Osteoblast (primary cell): ENCODE measurements around the gene SLC39A11. TPM values are rescaled to one million over a fixed set of nuclear protein-coding genes. Genes with fewer than 3 reads are reported as not detected.

Source experiments
- DNase-seq: peaks from one replicate; pipeline ENCODE4 v3.0.0; 2011; ENCODE audit warnings: low spot score, mixed read lengths; ENCODE audit not compliant: insufficient read length; ENCODE audit errors: missing footprints
- H2AFZ ChIP-seq: 2 replicates; pipeline ENCODE4 v1.6.0; 2011; ENCODE audit warnings: mild to moderate bottlenecking, low read length
- H3K27ac ChIP-seq: 2 replicates; pipeline ENCODE4 v1.5.1; 2011; ENCODE audit warnings: mild to moderate bottlenecking, low read depth, low read length, moderate library complexity
- H3K27me3 ChIP-seq: 2 replicates; pipeline ENCODE4 v1.6.0; 2012; ENCODE audit warnings: mild to moderate bottlenecking, control low read depth, inconsistent platforms, low read length, moderate library complexity; ENCODE audit not compliant: insufficient read depth
- H3K36me3 ChIP-seq: 2 replicates; pipeline ENCODE4 v1.5.1; 2011; ENCODE audit warnings: mild to moderate bottlenecking, low read length, control low read depth, moderate library complexity; ENCODE audit not compliant: insufficient read depth
- H3K4me1 ChIP-seq: 2 replicates; pipeline ENCODE4 v1.5.1; 2011; ENCODE audit warnings: mild to moderate bottlenecking, low read length, control low read depth, moderate library complexity; ENCODE audit not compliant: insufficient read depth
- H3K4me2 ChIP-seq: 2 replicates; pipeline ENCODE4 v1.6.0; 2011; ENCODE audit warnings: mild to moderate bottlenecking, low read length; ENCODE audit not compliant: insufficient read depth
- H3K4me3 ChIP-seq: fragments of 200-600 bp; sonication (generic); 3 replicates; pipeline ENCODE4 v1.5.1; 2012; ENCODE audit warnings: mild to moderate bottlenecking, low read length, inconsistent platforms; ENCODE audit not compliant: insufficient read depth
- H3K79me2 ChIP-seq: 2 replicates; pipeline ENCODE4 v1.6.0; 2012; ENCODE audit warnings: mild to moderate bottlenecking, low read length, control low read depth, inconsistent platforms; ENCODE audit not compliant: insufficient read depth
- H3K9me3 ChIP-seq: 2 replicates; pipeline ENCODE4 v1.5.1; 2011; ENCODE audit warnings: low read depth, low read length, control low read depth
- H4K20me1 ChIP-seq: 2 replicates; pipeline ENCODE4 v1.6.0; 2012; ENCODE audit warnings: mild to moderate bottlenecking, low read length, control low read depth; ENCODE audit not compliant: insufficient read depth
- total RNA-seq: library from RNA; depleted of rRNA; stranded (reverse); fragments of >200 nt; gene quantifications from 2 replicates; pipeline ENCODE4 v1.2.3, GENCODE V29; 2012
- TF ChIP-seq, protein P1 (sequence below): IDR thresholded peaks from 2 replicates; pipeline ENCODE4 v1.5.1; 2011; ENCODE audit warnings: mild to moderate bottlenecking, low read depth, low read length, moderate library complexity; ENCODE audit errors: extremely low read depth

The SLC39A11 gene
- total RNA-seq, 1 donor = 27.1 TPM

DNA sequence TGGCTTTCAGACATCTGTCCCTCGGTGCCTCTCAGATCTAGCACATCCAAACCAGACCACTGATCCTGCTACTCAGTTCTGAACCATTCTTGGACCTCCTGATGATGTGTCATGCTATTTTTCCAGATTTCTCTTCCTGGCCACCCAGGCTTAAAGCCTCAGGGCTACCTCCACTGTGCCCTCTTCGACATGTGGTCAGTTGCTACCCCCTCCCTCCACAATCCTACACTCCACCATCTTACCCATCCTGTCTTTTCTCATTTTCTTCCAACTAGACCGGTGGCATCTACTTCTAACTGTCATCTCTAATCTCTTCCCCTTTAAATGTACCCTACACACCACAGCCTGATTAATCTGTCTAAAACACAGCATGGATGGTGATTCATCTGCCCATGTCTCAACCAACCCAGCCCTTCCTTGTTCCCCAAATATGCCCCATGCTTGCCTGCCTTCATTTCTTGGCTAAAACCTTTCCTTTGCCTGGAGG is 478.6 kb downstream of the SLC39A11 start:
- TF ChIP-seq, protein P1, sequence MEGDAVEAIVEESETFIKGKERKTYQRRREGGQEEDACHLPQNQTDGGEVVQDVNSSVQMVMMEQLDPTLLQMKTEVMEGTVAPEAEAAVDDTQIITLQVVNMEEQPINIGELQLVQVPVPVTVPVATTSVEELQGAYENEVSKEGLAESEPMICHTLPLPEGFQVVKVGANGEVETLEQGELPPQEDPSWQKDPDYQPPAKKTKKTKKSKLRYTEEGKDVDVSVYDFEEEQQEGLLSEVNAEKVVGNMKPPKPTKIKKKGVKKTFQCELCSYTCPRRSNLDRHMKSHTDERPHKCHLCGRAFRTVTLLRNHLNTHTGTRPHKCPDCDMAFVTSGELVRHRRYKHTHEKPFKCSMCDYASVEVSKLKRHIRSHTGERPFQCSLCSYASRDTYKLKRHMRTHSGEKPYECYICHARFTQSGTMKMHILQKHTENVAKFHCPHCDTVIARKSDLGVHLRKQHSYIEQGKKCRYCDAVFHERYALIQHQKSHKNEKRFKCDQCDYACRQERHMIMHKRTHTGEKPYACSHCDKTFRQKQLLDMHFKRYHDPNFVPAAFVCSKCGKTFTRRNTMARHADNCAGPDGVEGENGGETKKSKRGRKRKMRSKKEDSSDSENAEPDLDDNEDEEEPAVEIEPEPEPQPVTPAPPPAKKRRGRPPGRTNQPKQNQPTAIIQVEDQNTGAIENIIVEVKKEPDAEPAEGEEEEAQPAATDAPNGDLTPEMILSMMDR = no peak
- Histone ChIP-seq H3K4me1 (peaks cover 29% of the 10 kb centered on the region), H3K27me3 (peaks cover 28% of the 10 kb centered on the region), H3K4me2 (peak overlapping the region; percentile 70), H3K27ac (peak overlapping the region; percentile 95), H3K9me3 (no peaks in the 10 kb centered on the region), H3K36me3 (no peaks in the 10 kb centered on the region), H3K4me3 (peak overlapping the region; percentile 21), H3K79me2 (no peaks in the 10 kb centered on the region), H2AFZ (peak overlapping the region; percentile 24), H4K20me1 (no peaks in the 10 kb centered on the region)
- DNase-seq = peak; percentile 85

DNA sequence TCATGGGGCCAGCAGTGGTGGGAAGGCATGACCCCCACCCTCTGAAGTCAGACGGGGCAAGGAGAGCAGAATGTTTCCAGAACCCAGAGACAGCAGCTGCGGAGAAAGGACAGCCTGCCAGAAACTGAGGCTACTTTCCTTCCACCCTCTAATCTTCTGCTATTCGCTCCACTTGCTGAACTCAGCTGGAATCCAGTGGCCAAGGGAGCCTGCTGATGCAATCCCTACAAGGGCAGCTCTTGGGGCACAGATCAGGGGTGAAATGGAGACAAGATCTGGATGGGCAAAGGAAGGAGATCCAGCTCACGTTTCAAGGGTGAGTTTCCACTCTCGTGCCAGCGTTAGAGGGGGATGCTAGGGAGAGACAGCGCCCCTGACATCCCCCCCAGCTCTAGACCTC is 479.1 kb downstream of the SLC39A11 start:
- peak overlapping the region; percentile 21 for H3K4me3 ChIP-seq
- peaks cover 29% of the 10 kb centered on the region for H3K4me1 ChIP-seq
- H3K79me2 ChIP-seq = no peaks in the 10 kb centered on the region
- H2AFZ ChIP-seq = peak overlapping the region; percentile 24
- H3K27ac ChIP-seq = peak overlapping the region; percentile 95
- H3K9me3 ChIP-seq = no peaks in the 10 kb centered on the region
- DNase-seq = peak; percentile 71
- H3K27me3 ChIP-seq = peaks cover 24% of the 10 kb centered on the region
- TF ChIP-seq, protein P1 = no peak
- H3K4me2 ChIP-seq = peak overlapping the region; percentile 70
- no peaks in the 10 kb centered on the region for H4K20me1 ChIP-seq
- no peaks in the 10 kb centered on the region for H3K36me3 ChIP-seq

GRCh38 chr17:72611172-72611571 is 481.3 kb downstream of the SLC39A11 start:
- no peak overlapping the region for H2AFZ ChIP-seq

DNA sequence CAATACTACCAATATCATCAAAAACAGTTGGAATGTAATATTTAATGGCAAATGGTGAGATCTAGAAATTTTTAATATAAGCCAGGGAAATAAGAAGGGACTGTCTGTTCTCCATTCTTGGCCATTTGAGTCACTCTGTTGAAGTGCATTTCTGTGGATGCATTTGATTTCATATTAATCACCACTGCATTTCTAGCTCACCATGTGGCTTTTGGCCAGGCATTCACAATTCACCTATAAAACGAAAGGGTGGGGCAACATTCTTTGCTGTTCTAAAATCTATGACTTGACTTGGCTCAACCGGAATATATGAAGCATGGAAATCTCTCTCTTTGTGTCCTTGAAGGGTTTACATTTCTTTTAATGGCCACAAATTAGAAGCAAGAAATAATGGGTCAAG is 483.0 kb downstream of the SLC39A11 start:
- H2AFZ ChIP-seq = no peak overlapping the region
- H3K27me3 ChIP-seq = no peaks in the 10 kb centered on the region
- H3K27ac ChIP-seq = no peak overlapping the region
- no peak overlapping the region for H3K4me2 ChIP-seq
- no peaks in the 10 kb centered on the region for H4K20me1 ChIP-seq
- no peak overlapping the region for H3K4me3 ChIP-seq
- no peaks in the 10 kb centered on the region for H3K79me2 ChIP-seq
- no peaks in the 10 kb centered on the region for H3K36me3 ChIP-seq
- H3K4me1 ChIP-seq = peaks cover 17% of the 10 kb centered on the region
- TF ChIP-seq, protein P1 = no peak
- DNase-seq = peak; percentile 71
- no peaks in the 10 kb centered on the region for H3K9me3 ChIP-seq

More at GRCh38 chr17:72611172-72611571, 481.3 kb downstream of the SLC39A11 start:
- Histone ChIP-seq H3K36me3 (no peaks in the 10 kb centered on the region), H3K4me3 (no peak overlapping the region), H3K27ac (no peak overlapping the region), H3K4me1 (peaks cover 29% of the 10 kb centered on the region), H3K9me3 (no peaks in the 10 kb centered on the region), H3K79me2 (no peaks in the 10 kb centered on the region), H4K20me1 (no peaks in the 10 kb centered on the region), H3K27me3 (peaks cover 5% of the 10 kb centered on the region), H3K4me2 (no peak overlapping the region)
- TF ChIP-seq, protein P1 = no peak
- DNase-seq = no peak
